Lower lobe of right lung (tissue), 2 donors: Measurements from ENCODE around the gene TAL1. TPM values are rescaled to one million over a fixed set of nuclear protein-coding genes. Genes with fewer than 3 reads are reported as not detected.

ENCODE experiments used
- ATAC-seq, 2 donors: fragments of 200-7000 bp; cut with Tn5 transposase; one replicate each; pipeline ENCODE4 v1.9.1; 2020 to 2022; ENCODE audit warnings: mild to moderate bottlenecking in 2 of 2, moderate library complexity in 2 of 2
- DNase-seq: peaks from one replicate; pipeline ENCODE4 v3.0.0-alpha.2; 2020
- H3K27ac ChIP-seq: fragments of 200-600 bp; one replicate; pipeline ENCODE4 v1.8.0; 2022
- H3K27me3 ChIP-seq: fragments of 200-600 bp; one replicate; pipeline ENCODE4 v1.8.0; 2022; ENCODE audit warnings: low read depth
- H3K36me3 ChIP-seq: fragments of 200-600 bp; one replicate; pipeline ENCODE4 v1.8.0; 2022; ENCODE audit warnings: mild to moderate bottlenecking
- H3K4me1 ChIP-seq: fragments of 200-600 bp; one replicate; pipeline ENCODE4 v1.8.0; 2022
- H3K4me3 ChIP-seq: fragments of 200-600 bp; one replicate; pipeline ENCODE4 v1.8.0; 2022; ENCODE audit warnings: mild to moderate bottlenecking
- H3K9me3 ChIP-seq: fragments of 200-600 bp; one replicate; pipeline ENCODE4 v1.8.0; 2022
- intact Hi-C: fragments of 100-400 bp; cut with DNase I; formaldehyde crosslinking; loops from one replicate; pipeline ENCODE4 v1.11.0; 2022
- total RNA-seq: library from RNA; stranded (reverse); fragmentation: NEBNext Ultra II Directional; extraction: Animal tissue kit (Norgen Biotek cat#: 25700); gene quantifications from one replicate; pipeline ENCODE4 v1.2.1, GENCODE V29; 2021
- TF ChIP-seq, protein P1 (sequence below): fragments of 200-600 bp; IDR thresholded peaks from one replicate; pipeline ENCODE4 v1.8.0; 2022; ENCODE audit warnings: antibody characterized with exemption, mild to moderate bottlenecking
- donor health status: DM: no; HTN: yes; CAD: no; lungs with severe emphysema.

TAL1 gene
- total RNA-seq, 1 donor from 2014 or later = 15.4 TPM

DNA sequence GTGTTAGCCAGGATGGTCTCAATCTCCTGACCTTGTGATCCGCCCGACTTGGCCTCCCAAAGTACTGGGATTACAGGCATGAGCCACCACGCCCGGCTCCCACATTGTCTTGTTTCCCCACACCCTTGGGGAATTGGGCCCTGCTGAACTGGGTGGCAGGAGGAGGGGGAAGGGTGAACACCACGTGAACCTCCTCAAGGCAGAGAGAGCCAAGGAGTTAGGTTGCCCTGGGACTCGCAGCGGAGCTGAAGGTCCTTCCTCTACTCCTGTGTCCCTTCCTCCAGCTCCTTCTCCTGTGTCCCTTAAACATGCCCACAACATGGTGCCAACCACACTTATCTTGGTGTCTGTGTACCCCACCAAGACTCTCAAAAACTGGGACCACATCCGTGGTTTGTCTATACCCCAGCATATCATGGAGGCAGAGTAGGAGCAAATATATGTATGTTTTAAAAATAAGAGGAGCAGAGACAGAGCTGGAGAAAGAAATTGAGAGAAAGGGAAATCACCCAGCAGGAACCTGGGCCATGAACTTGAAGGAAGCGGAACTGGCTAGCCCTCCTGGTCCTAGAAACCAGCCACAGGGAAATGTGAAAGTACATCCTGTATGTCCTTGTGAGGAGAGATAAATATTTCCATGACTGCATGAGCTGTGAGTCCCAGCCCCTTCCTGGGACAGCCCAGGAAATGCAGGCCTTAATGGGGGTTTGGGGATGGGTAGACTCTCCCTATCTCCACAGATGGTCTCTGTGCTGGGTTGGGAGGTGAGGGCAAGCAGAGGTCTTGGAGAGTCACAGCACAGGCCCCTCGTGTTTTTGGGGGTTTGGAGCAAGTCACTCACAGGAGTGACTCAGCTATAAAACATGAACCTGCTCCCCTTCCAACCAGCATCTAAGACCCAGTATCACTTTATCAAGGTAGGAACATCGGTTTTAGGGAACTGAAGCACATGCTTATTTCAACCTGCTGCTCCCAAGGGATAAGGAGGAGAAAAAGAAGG, 9.4 kb upstream of the TAL1 start:
- H3K4me1 ChIP-seq = no peaks in the 10 kb centered on the region
- TF ChIP-seq, protein P1, sequence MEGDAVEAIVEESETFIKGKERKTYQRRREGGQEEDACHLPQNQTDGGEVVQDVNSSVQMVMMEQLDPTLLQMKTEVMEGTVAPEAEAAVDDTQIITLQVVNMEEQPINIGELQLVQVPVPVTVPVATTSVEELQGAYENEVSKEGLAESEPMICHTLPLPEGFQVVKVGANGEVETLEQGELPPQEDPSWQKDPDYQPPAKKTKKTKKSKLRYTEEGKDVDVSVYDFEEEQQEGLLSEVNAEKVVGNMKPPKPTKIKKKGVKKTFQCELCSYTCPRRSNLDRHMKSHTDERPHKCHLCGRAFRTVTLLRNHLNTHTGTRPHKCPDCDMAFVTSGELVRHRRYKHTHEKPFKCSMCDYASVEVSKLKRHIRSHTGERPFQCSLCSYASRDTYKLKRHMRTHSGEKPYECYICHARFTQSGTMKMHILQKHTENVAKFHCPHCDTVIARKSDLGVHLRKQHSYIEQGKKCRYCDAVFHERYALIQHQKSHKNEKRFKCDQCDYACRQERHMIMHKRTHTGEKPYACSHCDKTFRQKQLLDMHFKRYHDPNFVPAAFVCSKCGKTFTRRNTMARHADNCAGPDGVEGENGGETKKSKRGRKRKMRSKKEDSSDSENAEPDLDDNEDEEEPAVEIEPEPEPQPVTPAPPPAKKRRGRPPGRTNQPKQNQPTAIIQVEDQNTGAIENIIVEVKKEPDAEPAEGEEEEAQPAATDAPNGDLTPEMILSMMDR = no peak
- ATAC-seq (peak; percentile 48 to 49), DNase-seq (no peak)
- H3K36me3 ChIP-seq = no peaks in the 10 kb centered on the region
- intact Hi-C loops = no loop called here
- no peak overlapping the region for H3K4me3 ChIP-seq
- H3K9me3 ChIP-seq = no peaks in the 10 kb centered on the region
- no peaks in the 10 kb centered on the region for H3K27me3 ChIP-seq
- H3K27ac ChIP-seq = peak overlapping the region; percentile 65

DNA sequence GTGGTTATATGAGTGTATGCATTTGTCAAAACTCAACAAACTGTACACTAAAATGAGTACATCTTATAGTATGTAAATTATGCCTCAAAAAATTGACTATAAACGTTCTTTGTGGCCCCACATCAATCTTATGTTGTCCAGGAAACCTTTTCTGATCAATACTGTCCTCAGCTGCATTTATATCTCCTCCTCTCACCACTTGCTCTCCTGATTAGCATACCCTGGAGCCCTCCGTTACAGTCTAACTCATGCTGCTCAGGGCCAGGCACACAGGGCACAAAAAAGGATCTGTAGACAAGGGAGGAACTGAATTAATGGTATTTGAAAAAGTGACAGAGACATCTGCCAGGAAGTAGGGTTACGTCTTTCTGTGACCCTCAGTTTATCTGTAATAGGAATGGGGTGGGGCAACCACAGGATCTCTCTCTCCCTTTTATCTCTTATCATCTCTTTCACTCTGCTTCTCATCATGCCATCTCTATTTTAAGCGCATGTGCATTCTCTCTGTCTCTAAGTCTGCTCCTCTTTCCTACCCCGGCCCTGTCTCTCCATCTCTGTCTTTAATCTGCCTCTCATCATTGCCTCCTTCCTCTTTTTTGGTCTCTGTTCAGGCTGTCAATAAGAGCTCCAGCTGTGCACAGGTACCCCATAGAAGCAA, 7.0 kb upstream of the TAL1 start:
- intact Hi-C loops = no loop called here
- peaks cover 21% of the 10 kb centered on the region for H3K4me1 ChIP-seq
- peaks cover 4% of the 10 kb centered on the region for H3K27me3 ChIP-seq
- DNase-seq = no peak
- no peak overlapping the region for H3K27ac ChIP-seq
- no peak for ATAC-seq
- no peaks in the 10 kb centered on the region for H3K9me3 ChIP-seq
- H3K4me3 ChIP-seq = no peak overlapping the region
- TF ChIP-seq, protein P1 = no peak
- H3K36me3 ChIP-seq = no peaks in the 10 kb centered on the region

DNA sequence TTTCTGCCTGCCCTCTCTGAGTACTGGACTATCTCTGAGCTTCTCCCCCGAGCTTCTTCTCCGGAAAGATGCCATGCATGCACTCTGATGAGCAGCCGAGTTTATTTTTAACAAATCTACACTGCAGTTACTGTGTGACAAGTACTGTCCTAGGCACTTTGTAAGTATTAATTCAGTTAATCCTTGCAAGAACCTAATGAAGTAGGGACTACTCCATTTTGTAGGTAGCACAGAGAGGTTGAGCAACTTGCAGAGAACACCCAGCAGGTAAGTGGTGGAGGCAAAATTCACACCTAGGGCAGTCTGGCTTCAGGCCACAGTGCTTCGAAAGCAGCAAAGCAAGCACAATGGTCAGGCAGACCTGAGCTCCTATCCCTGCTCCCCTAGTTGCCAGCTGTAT, 3.8 kb upstream of the TAL1 start:
- DNase-seq = no peak
- TF ChIP-seq, protein P1 = no peak
- Histone ChIP-seq H3K4me3 (no peak overlapping the region), H3K4me1 (peaks cover 28% of the 10 kb centered on the region), H3K36me3 (no peaks in the 10 kb centered on the region), H3K27ac (peak overlapping the region; percentile 70), H3K27me3 (peaks cover 34% of the 10 kb centered on the region), H3K9me3 (no peaks in the 10 kb centered on the region)
- ATAC-seq = no peak
- intact Hi-C loops = no loop called here

DNA sequence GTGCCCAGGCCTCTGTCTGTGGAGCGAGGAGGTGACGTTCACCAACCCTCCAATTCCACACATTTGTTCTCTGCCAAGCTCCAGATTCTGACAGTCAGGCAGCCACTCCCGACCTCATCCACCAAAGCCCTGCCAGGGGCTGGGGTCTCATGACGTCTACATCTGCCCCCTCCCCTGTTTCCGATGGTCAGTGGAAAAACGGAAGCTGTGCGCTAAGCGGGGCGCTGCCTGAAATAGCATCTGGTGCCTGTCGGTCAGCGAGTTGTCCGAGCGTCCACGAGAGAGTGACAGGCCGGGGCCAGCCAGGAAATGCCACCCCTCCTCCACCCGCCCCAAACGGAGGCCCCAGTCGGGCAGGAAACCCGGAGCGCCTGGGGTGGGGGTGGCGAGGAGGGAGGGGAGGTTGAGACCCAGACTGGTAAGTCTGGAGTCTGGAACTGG, 3.2 kb upstream of the TAL1 start:
- peak; percentile 22 to 51 for ATAC-seq
- TF ChIP-seq, protein P1 = no peak
- Histone ChIP-seq H3K4me1 (peaks cover 28% of the 10 kb centered on the region), H3K27ac (peak overlapping the region; percentile 70), H3K36me3 (no peaks in the 10 kb centered on the region), H3K27me3 (peaks cover 40% of the 10 kb centered on the region), H3K9me3 (no peaks in the 10 kb centered on the region), H3K4me3 (no peak overlapping the region)
- intact Hi-C loops = no loop called here
- peak; percentile 65 for DNase-seq

DNA sequence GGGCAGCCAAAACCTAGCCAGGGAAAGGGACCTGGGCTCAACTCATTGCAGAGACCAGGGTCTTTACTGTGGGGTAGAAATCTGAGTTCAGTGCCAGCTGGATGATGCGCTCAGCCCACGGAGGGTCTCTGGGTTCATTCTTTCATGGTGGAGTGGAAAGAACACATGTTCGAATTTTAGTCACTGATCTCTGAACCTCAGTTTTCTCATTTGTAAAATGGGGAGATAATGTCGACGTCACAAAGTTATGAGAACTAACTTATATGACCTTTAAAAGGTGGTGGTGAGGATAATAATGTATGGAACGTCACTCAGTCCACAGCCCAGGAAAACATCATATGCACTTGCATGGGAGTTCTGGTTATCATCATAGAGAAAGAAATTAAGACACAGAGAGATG, 1.2 kb upstream of the TAL1 start:
- no peak for ATAC-seq
- H3K4me1 ChIP-seq = peaks cover 28% of the 10 kb centered on the region
- TF ChIP-seq, protein P1 = no peak
- peak overlapping the region; percentile 87 for H3K27ac ChIP-seq
- no peaks in the 10 kb centered on the region for H3K36me3 ChIP-seq
- no peak for DNase-seq
- peaks cover 60% of the 10 kb centered on the region for H3K27me3 ChIP-seq
- H3K9me3 ChIP-seq = no peaks in the 10 kb centered on the region
- H3K4me3 ChIP-seq = no peak overlapping the region
- intact Hi-C loops = no loop called here
